HG02943 (cell line): ENCODE results near the gene SPON1.
"Not testable (repeated sequence)": the region's sequence is repeated elsewhere in the genome, so short reads cannot be mapped to it uniquely, and the experiment has no call there.

Experiments
- ATAC-seq: cut with Tn5 transposase; IDR thresholded peaks from one replicate; pipeline ENCODE4 v1.9.1; 2021; ENCODE audit warnings: mild to moderate bottlenecking, low read depth, moderate library complexity; ENCODE audit not compliant: unreplicated experiment

The SPON1 gene

DNA sequence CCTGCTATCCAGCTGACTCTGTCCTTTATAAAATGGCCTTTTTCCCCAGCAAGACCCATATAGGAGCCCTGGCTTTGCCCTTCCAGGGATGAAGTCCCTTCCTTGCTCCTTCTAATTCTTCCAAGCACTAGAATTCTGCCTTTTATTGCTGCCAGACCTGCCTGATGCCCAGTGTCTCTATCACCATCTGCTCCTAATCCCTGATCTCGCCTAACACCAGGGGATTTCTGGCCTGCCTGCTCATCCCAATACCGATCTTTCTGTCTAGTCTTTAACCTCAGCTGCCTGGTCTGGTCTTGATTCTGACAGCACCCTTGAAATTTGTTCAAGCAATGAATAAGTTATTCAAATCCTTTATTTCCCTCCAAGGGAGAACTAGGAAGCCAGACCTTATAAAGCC is 150.2 kb downstream of the SPON1 start:
- no peak for ATAC-seq

DNA sequence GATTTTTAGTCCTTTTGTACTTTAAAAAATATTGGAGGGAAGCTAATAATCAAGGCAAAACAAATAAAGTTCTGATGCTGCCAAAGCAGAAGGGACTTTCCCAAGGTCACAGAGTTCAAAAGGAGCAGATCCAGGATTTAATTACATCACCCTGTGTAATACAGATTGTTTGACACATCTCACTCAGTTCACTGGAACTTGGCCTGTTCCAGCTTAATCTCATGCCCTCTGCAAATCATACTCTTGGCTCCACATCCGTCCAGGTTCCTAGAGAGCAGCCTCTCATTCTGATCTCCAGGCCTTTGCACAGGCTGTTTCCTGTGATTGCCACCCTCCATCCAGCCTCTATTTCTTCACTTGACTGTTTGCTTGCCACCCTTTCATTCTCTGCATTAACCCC is 151.7 kb downstream of the SPON1 start:
- no peak for ATAC-seq

DNA sequence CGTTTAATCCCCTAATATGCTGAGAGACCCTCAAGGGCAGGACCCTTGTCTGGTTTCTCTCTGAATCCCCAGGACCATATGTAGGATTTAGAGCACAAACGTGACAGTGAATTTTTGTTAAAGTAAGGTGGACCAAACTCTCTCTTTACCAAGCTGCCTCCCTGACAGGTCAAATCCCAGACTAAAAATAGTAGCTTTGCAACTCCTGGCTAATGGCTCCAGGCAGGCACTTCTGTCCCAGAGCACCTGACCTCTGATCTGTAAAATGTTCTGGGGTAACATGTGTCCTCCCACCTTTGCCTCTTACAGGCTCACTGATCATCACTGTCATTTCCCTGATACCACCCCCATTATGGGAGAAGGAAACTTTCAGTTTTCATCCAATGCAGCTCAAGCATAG is 152.3 kb downstream of the SPON1 start:
- ATAC-seq: no peak

DNA sequence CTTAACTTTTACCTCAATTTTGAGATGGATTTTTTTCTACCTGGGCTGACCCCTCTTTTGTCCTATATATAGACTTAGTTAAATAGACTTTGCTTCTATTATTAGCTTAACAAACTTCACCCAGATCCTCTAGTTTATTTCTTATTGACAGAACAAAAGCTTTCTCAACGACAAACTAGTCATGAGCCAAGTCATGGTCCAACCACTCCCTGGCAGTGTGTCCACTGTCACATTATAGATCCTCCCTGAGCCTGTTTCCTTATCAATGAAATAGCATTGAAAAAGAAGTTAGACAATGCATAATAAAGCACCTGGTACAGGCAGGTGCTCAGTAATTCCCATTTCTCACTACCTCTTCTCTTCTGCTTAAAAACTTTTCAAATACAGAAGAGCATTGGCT is 155.1 kb downstream of the SPON1 start:
- ATAC-seq: no peak

DNA sequence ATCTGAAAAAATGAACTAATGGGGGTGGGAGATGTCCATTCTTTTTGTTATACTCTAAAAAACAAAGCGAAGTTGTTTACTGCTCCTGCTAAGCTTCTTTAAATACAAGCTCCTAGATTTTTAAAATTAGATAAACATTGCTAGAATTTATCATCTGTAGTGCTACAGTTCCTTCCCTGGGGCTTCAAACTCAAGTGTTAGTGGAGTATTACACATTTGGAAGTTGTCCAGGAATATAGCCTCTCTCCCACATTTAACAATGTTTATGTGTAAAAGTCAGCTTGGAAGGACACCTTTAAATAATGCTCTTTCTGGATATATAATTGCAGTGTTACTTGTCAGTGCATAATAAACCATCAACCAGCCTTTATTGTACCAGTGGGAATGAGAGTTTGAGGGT is 155.5 kb downstream of the SPON1 start:
- no peak for ATAC-seq

DNA sequence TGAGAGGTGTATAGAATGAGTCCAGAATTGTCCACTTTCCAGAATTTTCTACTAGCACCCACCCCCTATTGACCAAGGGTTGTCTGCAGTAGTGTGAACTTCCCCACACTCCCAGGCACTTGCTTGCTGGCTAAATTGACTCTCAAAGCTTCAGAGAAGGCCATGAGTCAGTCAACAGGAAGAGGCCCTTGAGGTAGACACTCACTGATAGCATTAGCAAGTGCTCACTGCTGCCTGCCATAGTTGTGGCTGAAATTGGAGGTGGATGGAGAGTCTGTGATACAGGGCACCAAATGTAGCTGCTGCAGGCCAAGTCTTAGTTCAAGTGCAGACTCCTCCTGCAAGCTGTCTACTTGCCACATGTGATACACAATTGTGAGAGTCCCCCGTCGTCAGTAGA is 156.8 kb downstream of the SPON1 start:
- no peak for ATAC-seq

DNA sequence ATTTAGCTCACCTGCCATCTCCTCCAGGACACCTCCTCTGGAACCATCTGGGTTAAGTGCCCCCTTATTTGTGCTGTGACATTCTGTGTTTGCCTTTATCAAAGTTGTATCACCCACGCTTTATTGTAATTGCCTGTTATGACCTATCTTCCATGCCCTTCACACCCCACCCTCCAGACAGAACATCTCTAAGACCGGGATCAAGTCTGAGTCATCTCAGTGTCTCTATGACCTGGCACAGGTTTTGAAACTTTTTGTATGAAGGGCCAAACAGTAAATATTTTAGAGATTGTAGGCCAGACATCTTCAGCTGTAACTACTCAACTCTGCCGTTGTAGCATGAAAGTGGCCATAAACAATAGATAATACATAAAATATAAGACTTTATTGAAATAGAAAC is 161.8 kb downstream of the SPON1 start:
- ATAC-seq: no peak

DNA sequence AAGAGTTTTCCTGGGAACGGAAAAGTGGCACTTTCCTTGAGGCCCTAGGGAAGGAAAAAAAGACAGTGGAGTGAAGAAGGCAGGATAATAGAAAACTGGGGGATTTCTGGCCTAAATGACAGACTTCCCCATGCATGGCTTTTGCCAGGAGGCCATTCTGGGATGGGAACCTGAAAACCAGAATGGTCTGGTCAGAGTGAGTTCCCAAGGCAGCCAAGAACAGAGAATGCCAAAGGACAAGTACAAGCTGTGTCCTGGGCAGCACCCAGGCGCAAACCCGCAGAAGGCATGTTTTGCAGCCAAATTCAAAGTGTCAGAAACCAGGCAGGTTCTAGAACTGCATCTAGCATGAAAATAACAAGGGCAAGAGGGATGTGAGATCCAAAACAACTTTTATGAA is 162.4 kb downstream of the SPON1 start:
- no peak for ATAC-seq

DNA sequence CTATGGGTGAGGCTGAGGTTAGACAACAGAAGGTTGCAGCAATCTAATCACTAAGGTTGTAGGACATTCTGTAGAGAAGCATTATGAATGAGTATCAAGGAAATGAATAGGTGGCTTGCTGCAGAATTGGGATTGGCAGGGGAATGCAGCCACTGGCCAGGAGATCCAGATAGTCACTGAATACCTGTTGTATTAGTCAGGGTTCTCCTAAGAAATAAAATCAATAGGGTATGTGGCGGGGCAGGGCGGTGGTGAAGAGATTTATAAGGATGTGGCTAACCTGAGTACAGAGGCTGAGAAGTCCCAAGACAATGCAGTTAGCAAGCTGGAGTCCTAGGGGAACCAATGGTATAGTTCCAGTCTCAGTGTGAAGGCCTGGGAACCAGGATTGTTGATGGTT is 163.0 kb downstream of the SPON1 start:
- ATAC-seq: no peak

DNA sequence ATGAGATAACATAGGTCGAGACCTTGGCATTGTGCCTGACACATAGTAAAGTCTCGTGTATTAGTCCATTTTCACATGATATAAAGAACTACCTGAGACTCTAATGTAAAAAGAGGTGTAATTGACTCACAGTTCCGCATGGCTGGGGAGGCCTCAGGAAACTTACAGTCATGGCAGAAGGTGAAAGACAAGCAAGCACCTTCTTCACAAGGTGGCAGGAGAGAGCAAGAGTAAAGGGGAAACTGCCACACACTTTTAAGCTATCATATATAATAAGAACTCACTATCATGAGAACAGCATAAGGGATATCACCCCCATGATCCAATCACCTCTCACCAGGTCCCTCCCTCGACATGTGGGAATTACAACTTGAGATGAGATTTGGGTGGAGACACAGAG is 165.2 kb downstream of the SPON1 start:
- no peak for ATAC-seq

DNA sequence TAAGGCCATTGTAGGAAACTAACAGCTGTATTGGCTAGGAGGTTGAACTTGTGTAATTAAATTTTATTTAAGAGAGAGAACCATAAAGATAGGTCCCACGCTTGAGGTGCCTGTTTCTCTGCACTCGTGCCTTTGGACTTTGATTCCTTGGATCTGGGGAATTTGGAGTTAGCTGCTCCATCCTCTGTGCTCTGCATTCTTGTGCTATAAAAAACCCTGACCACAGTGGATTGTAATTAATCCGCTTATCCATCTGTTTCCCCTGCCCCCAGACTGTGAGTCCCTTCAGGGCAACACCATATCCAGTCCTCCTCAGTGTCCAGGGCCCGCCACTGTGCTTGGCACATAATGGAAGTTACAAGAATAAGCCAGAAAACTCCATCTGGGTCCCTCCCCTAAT is 169.8 kb downstream of the SPON1 start:
- ATAC-seq: no peak

DNA sequence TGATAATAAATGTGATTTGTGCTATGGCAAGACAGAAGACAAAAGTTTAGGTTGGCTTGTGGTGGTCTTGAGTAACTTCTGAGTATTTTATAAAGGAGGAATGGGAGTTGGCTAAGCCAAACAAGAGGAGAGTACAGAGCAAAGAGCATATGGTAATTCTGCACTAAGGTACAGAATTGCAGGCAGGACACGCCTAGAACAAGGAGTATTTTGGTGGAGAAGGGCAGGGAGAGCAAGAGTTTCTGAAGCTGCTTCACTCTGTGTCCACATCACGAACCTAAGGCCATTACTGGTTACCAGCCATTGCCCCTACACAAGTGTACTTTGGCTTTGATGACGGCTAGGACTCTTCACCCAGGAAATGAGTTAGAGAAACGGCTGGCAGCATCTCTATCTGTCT is 170.9 kb downstream of the SPON1 start:
- ATAC-seq: no peak

DNA sequence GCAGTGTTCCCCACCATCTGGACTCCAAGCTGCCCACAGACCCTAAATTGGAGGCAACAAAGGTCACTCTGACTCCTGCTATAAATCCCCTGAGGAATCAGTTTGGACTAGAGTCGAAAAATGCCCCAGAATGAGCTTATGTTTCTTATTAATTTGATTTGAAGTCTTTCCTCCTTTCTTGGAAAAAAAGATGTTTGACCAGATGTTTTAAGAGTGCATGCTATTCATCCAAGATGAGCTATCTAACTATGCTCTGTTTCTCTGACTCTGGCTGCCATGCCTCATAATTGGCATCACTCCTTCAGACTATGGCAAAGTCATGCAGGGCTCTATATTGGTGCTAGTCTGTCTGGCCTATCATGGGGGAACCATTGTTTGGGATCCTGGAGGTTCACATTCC is 174.0 kb downstream of the SPON1 start:
- ATAC-seq: no peak

DNA sequence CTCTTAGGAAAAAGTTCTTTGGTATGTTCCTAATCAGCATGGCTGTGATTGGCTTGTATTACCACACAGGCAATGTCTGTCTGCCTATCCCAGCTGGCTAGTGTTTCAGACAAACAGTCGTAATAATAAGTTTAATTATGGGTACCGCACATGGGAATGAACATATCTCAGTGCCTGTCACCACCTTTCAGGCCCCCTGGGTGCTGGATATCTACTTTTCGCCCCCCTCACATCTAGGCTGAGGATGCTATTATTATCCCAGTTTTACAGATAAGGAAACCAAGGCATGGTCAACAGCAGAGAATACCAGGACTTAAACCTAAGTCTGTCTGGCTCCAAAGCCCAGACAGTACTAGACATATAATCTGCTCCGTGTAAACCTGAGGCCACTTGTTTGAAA is 174.8 kb downstream of the SPON1 start:
- ATAC-seq: no peak

DNA sequence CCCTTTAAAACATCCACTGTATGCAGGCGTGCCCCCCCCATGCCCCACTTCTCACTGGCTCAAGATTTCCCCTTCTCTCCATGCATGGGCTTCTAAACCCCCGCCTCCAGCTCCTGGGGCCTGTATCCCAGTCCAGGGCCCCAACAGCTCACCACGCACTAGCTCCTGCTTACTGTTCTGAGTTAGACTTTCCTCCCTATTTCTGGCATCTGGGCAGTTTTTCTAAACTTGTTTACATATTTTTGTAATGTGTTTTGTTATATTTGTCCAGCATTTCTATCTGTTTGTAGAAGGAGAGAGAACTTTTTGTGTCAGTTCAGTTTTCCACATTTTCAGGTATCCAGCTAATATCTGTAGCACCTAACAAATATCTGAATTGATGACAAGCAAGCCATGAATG is 178.5 kb downstream of the SPON1 start:
- ATAC-seq: no peak

DNA sequence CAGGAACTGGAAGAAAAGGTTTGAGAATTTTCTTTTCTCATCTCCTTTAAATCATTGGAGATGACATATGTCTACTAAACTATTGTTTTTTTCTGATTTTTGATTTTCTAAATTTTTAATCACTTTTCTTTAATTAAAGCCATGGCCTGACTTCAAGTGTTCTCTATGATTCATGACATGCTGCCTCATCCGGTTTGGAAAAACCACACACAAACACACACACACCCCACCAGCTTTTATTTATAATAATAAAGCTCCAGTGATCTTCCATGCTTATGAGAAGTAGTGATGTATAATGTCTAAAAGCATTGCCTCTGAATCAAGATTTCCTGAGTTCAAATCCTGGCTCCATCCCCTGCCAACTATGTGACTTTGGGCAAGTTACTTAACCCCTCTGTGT is 179.2 kb downstream of the SPON1 start:
- ATAC-seq: no peak

DNA sequence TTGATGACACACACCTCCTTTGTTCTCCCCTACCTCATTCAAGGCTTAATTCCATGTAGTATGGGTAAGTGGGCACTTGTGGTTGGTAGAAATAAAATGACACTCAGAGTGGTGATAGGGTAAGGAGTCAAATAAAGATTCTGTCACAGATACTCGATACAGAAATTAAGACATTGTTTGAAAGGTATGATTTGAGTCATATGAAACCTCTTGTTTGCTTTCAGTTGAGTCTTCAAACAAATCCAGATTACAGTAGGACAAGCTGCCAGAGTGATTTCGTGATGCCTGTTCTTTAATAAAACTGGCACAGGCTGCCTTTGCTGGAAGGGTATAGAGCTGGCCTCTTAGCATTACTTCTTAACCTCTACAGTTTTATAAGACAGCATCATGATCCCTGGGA is 182.4 kb downstream of the SPON1 start:
- ATAC-seq: no peak

DNA sequence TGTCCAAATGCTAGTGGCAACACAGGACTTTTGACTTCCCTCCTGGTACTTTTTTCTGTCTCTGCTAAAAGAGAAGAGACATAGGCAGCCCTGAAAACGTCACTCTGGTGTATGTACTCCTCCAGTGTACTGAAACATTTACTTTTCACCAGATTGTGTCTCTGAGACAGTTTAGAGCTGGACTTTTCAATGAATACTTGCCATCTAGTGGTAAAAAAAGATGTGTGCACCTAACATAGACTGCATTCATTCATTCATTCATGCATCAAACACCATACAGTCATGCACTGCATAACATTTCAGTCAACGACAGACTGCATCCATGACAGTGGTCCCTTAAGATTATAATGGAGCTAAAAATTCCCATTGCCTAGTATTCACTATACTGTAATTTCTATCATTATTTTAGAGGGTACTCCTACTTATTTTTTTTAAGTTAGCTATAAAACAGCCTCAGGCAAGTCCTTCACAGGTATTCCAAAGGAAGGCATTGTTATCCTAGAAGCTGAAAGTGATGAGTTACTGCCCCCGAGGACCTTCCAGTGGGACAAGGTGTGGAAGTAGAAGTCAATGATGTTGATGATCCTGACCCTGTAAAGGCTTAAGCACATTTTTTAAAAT is 186.2 kb downstream of the SPON1 start:
- no peak for ATAC-seq

DNA sequence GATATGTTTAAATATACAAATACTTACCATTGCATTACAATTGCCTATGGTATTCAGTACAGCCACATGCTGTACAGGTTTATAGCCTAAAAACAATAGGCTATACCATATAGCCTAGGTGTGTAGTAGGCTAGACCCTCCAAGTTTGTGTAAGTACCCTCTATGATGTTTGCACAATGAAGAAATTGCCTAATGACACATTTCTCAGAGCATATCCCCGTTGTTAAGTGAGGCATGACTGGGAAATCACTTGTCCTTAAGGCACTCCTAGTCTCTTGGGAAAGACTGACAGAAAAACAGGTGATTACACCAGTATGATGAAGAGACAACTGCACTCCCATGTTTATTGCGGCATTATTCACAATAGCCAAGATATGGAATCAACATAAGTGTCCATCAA is 187.2 kb downstream of the SPON1 start:
- no peak for ATAC-seq

DNA sequence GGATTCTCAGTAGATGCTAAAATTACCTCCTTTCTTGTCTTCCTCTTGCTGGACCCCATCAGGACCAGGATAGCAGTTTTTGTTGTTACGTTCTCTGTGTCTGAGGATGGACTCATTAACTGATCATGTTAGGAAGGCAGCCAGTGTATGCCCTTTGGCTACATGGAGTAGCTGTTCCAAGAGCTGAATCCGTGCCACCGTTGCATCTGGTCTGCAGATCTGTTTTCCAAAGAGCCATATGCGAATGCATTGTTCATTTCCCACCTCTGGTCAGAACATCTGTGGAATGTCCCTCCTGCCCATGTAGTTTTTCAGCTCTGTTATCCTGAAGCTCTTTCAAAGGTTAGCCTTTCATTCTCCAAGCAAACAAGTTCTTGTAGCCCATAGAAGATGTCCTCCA is 188.4 kb downstream of the SPON1 start:
- no peak for ATAC-seq

DNA sequence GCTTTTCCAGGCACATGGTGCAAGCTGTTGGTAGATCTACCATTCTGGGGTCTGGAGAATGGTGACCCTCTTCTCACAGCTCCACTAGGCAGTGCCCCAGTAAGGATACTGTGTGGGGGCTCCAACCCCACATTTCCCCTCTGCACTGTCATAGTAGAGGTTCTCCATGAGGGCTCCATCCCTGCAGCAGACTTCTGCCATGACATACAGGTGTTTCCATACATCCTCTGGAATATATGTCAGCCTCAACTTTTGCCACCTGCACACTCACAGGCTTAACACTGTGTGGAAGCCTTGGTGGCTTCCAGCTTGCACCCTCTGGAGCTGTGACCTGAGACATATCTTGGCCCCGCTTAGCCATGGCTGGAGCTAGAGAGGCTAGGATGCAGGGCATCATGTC is 191.6 kb downstream of the SPON1 start:
- not testable (repeated sequence) for ATAC-seq

DNA sequence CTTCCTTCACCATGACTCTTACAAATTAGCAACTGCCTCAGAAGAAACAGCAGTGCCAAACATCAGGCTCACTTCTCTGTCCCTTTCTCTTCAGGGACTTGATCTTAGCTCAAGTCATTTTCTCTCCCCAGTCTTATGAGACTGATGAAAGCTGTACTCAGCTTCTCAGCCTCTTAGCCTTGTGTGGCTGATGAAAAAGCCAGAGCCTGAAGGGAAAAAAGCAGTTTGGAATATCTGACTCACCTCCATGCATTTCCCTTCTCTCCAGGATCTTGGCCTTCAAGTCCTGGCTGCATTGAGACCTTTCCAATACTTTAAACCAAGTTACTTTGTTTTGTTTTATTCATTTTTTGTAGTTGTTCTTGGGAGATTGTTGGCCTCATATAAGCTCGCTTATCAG is 195.9 kb downstream of the SPON1 start:
- ATAC-seq: no peak

DNA sequence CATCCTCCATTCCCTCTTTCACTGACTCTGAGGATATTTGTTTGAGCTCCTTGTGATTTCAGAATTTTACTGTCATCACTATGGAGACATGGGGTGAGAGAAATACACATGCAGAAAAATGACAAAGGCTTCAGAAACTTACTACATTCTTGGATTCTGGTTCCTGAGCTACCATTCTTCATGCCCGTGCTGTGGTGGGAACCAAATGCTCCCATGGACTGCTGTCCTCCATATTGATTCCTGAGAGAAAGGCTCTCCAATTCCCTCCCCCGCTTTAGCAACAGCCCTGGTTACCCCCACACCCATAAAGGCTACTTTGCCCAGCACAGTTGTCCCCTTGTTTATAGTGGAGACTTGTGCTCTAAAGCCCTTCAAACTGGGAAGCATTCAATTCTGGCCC is 201.1 kb downstream of the SPON1 start:
- ATAC-seq: no peak
